CD4-positive, alpha-beta T cell treated with Interleukin-6 for 4 hours (primary cell): ENCODE results near the gene ATXN10.
"Not testable (repeated sequence)": the region's sequence is repeated elsewhere in the genome, so short reads cannot be mapped to it uniquely, and the experiment has no call there.

Experiments
- DNase-seq: peaks from one replicate; pipeline ENCODE4 v3.0.0-alpha.2; 2020; ENCODE audit warnings: mixed read lengths

Gene ATXN10

GRCh38 chr22:45790401-45790800, 118.8 kb downstream of the ATXN10 start:
- DNase-seq = no peak

- no peak for DNase-seq
Measured at GRCh38 chr22:45793161-45793560, 121.5 kb downstream of the ATXN10 start.

GRCh38 chr22:45793892-45794291, 122.3 kb downstream of the ATXN10 start:
- DNase-seq = no peak

GRCh38 chr22:45796009-45796408, 124.4 kb downstream of the ATXN10 start:
- DNase-seq = not testable (repeated sequence)

- DNase-seq = no peak
Measured at GRCh38 chr22:45799291-45799690, 127.7 kb downstream of the ATXN10 start.

GRCh38 chr22:45802054-45802453, 130.4 kb downstream of the ATXN10 start:
- no peak for DNase-seq

GRCh38 chr22:45804319-45804985, 132.8 kb downstream of the ATXN10 start:
- DNase-seq = no peak

GRCh38 chr22:45804986-45805325, 133.3 kb downstream of the ATXN10 start:
- no peak for DNase-seq

- no peak for DNase-seq
Measured at GRCh38 chr22:45805413-45805812, 133.8 kb downstream of the ATXN10 start.

- no peak for DNase-seq
Measured at GRCh38 chr22:45807156-45807915, 135.7 kb downstream of the ATXN10 start.

- DNase-seq = no peak
Measured at GRCh38 chr22:45812910-45813309, 141.3 kb downstream of the ATXN10 start.

- no peak for DNase-seq
Measured at GRCh38 chr22:45814198-45814597, 142.6 kb downstream of the ATXN10 start.

- no peak for DNase-seq
Measured at GRCh38 chr22:45816776-45817175, 145.1 kb downstream of the ATXN10 start.

GRCh38 chr22:45817745-45818423, 146.2 kb downstream of the ATXN10 start:
- DNase-seq = no peak

GRCh38 chr22:45818424-45819085, 146.9 kb downstream of the ATXN10 start:
- no peak for DNase-seq

- DNase-seq = no peak
Measured at GRCh38 chr22:45819305-45819704, 147.7 kb downstream of the ATXN10 start.

- no peak for DNase-seq
Measured at GRCh38 chr22:45823336-45823735, 151.7 kb downstream of the ATXN10 start.

- DNase-seq = no peak
Measured at GRCh38 chr22:45826520-45826919, 154.9 kb downstream of the ATXN10 start.

GRCh38 chr22:45828841-45829240, 157.2 kb downstream of the ATXN10 start:
- no peak for DNase-seq

GRCh38 chr22:45830531-45831245, 159.1 kb downstream of the ATXN10 start:
- no peak for DNase-seq

- no peak for DNase-seq
Measured at GRCh38 chr22:45831394-45831793, 159.8 kb downstream of the ATXN10 start.

- DNase-seq = no peak
Measured at GRCh38 chr22:45832180-45832579, 160.5 kb downstream of the ATXN10 start.
